ENCODE data around the gene SINHCAF. TPM values are rescaled to one million over a fixed set of nuclear protein-coding genes. Genes with fewer than 3 reads are reported as not detected.

Gene SINHCAF
- total and polyA plus RNA-seq, 9 of the 15 experiments (the other 6 are each of a cell fraction or from before 2014, with no cell fraction given): 73.2 to 185 (median 110) TPM

DNA sequence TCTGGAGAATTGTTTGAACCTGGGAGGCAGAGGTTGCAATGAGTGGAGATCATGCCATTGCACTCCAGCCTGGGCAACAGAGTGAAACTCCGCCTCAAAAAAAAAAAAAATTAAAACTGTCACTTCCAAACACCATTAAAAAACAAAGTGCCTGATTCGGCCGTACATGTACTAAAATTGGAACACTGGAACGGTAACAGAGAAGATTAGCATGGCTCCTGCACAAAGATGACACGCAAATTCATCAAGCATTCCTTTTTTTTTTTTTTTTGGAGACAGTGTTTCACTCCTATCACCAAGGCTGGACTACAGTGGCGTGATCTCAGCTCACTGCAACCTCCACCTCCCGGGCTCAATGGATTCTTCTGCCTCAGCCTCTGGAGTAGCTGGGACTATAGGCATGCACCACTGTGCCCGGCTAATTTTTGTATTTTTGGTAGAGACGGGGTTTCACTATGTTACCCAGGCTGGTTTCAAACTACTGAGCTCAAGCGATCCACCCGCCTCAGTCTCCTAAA is 40.2 kb upstream of the SINHCAF start (continued):
- no peak for TF ChIP-seq BRF2 (IDR thresholded peaks at IDR 0.05; ENCODE audit: borderline replicate concordance, insufficient read depth, insufficient read length)
- TF ChIP-seq, protein P1, sequence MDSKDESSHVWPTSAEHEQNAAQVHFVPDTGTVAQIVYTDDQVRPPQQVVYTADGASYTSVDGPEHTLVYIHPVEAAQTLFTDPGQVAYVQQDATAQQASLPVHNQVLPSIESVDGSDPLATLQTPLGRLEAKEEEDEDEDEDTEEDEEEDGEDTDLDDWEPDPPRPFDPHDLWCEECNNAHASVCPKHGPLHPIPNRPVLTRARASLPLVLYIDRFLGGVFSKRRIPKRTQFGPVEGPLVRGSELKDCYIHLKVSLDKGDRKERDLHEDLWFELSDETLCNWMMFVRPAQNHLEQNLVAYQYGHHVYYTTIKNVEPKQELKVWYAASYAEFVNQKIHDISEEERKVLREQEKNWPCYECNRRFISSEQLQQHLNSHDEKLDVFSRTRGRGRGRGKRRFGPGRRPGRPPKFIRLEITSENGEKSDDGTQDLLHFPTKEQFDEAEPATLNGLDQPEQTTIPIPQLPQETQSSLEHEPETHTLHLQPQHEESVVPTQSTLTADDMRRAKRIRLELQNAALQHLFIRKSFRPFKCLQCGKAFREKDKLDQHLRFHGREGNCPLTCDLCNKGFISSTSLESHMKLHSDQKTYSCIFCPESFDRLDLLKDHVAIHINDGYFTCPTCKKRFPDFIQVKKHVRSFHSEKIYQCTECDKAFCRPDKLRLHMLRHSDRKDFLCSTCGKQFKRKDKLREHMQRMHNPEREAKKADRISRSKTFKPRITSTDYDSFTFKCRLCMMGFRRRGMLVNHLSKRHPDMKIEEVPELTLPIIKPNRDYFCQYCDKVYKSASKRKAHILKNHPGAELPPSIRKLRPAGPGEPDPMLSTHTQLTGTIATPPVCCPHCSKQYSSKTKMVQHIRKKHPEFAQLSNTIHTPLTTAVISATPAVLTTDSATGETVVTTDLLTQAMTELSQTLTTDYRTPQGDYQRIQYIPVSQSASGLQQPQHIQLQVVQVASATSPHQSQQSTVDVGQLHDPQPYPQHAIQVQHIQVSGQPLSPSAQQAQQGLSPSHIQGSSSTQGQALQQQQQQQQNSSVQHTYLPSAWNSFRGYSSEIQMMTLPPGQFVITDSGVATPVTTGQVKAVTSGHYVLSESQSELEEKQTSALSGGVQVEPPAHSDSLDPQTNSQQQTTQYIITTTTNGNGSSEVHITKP (IDR thresholded peaks at IDR 0.05; ENCODE audit: partially characterized antibody): peak; percentile 72
- no peak for TF ChIP-seq FOXK1 (CRISPR knock-in tag; IDR thresholded peaks at IDR 0.05; ENCODE audit: borderline replicate concordance)
- TF ChIP-seq CTBP1 (IDR thresholded peaks at IDR 0.05; ENCODE audit: borderline replicate concordance): no peak
- no peak for TF ChIP-seq NR3C1 (CRISPR knock-in tag; IDR thresholded peaks at IDR 0.05)

DNA sequence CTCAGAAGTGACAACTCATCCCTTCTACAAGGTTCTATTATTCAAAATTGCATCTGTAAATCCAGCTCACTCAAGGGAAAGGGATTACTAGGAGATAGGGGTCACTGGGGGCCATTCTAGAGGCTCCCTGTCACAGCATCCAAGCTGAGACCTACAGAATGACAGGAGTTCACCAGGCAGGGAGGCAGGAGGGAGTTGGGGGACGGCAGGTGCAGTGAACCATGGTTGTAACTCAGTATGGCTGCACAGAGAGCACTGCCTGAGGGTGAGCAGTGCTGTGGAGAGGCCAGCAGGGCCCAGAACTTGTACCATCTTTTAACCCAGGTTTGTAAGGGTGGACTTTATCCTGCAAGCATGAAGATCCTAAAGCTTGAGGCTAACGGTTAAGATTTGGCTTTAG is 37.9 kb upstream of the SINHCAF start:
- Histone ChIP-seq H4K20me1 (replicated peaks; ENCODE audit: control insufficient read depth, insufficient read depth, low read length) (no peaks in the 10 kb centered on the region), H3K27ac (ENCODE audit: extremely low read depth, low read depth, low read length) (no peak overlapping the region), H3K4me2 (ENCODE audit: insufficient read depth, low read length) (no peak overlapping the region), H2AFZ (ENCODE audit: low read depth, low read length) (no peak overlapping the region), H3K27me3 (ENCODE audit: control insufficient read depth in 2 of 2, insufficient read depth in 2 of 2, low read length in 2 of 2) (no peaks in the 10 kb centered on the region), H3K4me3 (no peak overlapping the region), H3K9ac (ENCODE audit: insufficient read depth in 1 of 2, low read depth in 2 of 2, low read length in 2 of 2) (no peak overlapping the region), H3K4me1 (replicated peaks in 1 of 2; ENCODE audit: control insufficient read depth in 2 of 2, insufficient read depth in 2 of 2, low read length in 2 of 2) (peaks cover 11 to 12% of the 10 kb centered on the region in 2 experiments; a peak in 3 of 5 replicates), H3K9me1 (ENCODE audit: control insufficient read depth, insufficient read depth, low read length) (no peaks in the 10 kb centered on the region), H3K36me3 (ENCODE audit: control insufficient read depth, insufficient read depth, low read length) (no peaks in the 10 kb centered on the region), H3K79me2 (ENCODE audit: control insufficient read depth, insufficient read depth, low read length) (no peaks in the 10 kb centered on the region), H3K9me3 (replicated peaks; ENCODE audit: control insufficient read depth, insufficient read depth, low read depth, low read length) (no peaks in the 10 kb centered on the region)
- WGBS (ENCODE audit: insufficient coverage, low coverage, missing lambda C conversion rate): 31% methylated on average over 2 of the region's 2 CpGs
- ChIA-PET POLR2A (interaction anchor here (0.6 to 2.0 kb wide), 3 partner anchors 11 to 53 kb away, joined by 3 to 7 read pairs (median 3); no protein-coding TSS in a partner anchor), CTCF (ENCODE audit: low intra/inter-chr PET ratio) (no interaction called here)
- FAIRE-seq (no peak), ATAC-seq (no peak), DNase-seq (ENCODE audit: extremely low read depth in 1 of 4, low spot score in 3 of 4) (no peak)
- intact Hi-C loops (cut with micrococcal nuclease) (no loop called here), in situ Hi-C loops (cut with MboI) (no loop called here)
- BruUV-seq (replicated peaks): no TSS peak
- TF ChIP-seq, protein P2, sequence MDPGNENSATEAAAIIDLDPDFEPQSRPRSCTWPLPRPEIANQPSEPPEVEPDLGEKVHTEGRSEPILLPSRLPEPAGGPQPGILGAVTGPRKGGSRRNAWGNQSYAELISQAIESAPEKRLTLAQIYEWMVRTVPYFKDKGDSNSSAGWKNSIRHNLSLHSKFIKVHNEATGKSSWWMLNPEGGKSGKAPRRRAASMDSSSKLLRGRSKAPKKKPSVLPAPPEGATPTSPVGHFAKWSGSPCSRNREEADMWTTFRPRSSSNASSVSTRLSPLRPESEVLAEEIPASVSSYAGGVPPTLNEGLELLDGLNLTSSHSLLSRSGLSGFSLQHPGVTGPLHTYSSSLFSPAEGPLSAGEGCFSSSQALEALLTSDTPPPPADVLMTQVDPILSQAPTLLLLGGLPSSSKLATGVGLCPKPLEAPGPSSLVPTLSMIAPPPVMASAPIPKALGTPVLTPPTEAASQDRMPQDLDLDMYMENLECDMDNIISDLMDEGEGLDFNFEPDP (CRISPR knock-in tag; IDR thresholded peaks at IDR 0.05): no peak
- no peak for TF ChIP-seq KLF6 (CRISPR knock-in tag; IDR thresholded peaks at IDR 0.05; ENCODE audit: borderline replicate concordance)
- TF ChIP-seq SETDB1 (IDR thresholded peaks at IDR 0.05; ENCODE audit: low read length): no peak
- TF ChIP-seq MTA2 (IDR thresholded peaks at IDR 0.05; ENCODE audit: low read depth): no peak
- TF ChIP-seq, protein P3, sequence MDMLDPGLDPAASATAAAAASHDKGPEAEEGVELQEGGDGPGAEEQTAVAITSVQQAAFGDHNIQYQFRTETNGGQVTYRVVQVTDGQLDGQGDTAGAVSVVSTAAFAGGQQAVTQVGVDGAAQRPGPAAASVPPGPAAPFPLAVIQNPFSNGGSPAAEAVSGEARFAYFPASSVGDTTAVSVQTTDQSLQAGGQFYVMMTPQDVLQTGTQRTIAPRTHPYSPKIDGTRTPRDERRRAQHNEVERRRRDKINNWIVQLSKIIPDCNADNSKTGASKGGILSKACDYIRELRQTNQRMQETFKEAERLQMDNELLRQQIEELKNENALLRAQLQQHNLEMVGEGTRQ (CRISPR knock-in tag; IDR thresholded peaks at IDR 0.05): no peak
- TF ChIP-seq BCL6 (CRISPR knock-in tag; IDR thresholded peaks at IDR 0.05): no peak
- TF ChIP-seq, protein P4, sequence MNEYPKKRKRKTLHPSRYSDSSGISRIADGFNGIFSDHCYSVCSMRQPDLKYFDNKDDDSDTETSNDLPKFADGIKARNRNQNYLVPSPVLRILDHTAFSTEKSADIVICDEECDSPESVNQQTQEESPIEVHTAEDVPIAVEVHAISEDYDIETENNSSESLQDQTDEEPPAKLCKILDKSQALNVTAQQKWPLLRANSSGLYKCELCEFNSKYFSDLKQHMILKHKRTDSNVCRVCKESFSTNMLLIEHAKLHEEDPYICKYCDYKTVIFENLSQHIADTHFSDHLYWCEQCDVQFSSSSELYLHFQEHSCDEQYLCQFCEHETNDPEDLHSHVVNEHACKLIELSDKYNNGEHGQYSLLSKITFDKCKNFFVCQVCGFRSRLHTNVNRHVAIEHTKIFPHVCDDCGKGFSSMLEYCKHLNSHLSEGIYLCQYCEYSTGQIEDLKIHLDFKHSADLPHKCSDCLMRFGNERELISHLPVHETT (CRISPR knock-in tag; conservative IDR thresholded peaks at IDR 0.05 in 1 of 2, IDR thresholded peaks at IDR 0.05 in 1 of 2): no peak

Measured in K562 (cell line).